PC-9 (cell line): Measurements from ENCODE around the gene NT5DC1. TPM values are rescaled to one million over a fixed set of nuclear protein-coding genes. Genes with fewer than 3 reads are reported as not detected.

Experiments used
- BruUV-seq: library from RNA; stranded (reverse); fragments of 400-500 nt; replicated peaks from 2 replicates; lab custom pipeline; 2021; lab: Mats Ljungman, UMichigan
- CTCF ChIA-PET: fragments of 300-600 bp; sonication (Branson Sonifier 250); formaldehyde crosslinking; loops from one replicate; lab custom pipeline; 2022; ENCODE audit warnings: antibody characterized with exemption; lab: Charles Lee
- POLR2A ChIA-PET: fragments of 300-600 bp; sonication (Branson Sonifier 250); formaldehyde crosslinking; loops from one replicate; lab custom pipeline; 2022; ENCODE audit warnings: antibody characterized with exemption; ENCODE audit not compliant: unreplicated experiment; lab: Charles Lee
- DNase-seq, 2 experiments: peaks; one replicate each; pipeline versions ENCODE4 v3.0.0 to v3.0.0-alpha.2; 2015 to 2022; ENCODE audit warnings: mixed read lengths in 1 of 2
- H2AFZ ChIP-seq: fragments of 200-600 bp; sonication (generic); 2 replicates; pipeline ENCODE4 v1.8.1; 2017; ENCODE audit warnings: antibody characterized with exemption
- H3F3A ChIP-seq: fragments of 200-600 bp; sonication (generic); 2 replicates; pipeline ENCODE4 v1.8.1; 2017; ENCODE audit warnings: antibody characterized with exemption, mild to moderate bottlenecking, low read depth; ENCODE audit not compliant: insufficient read depth
- H3K27ac ChIP-seq: fragments of 200-600 bp; sonication (generic); 2 replicates; pipeline ENCODE4 v1.6.1; 2016; ENCODE audit warnings: mixed run types
- H3K27me3 ChIP-seq: fragments of 200-600 bp; sonication (generic); 2 replicates; pipeline ENCODE4 v1.6.1; 2016; ENCODE audit warnings: low read depth, mixed run types; ENCODE audit not compliant: insufficient read depth
- H3K36me3 ChIP-seq: fragments of 200-600 bp; sonication (generic); 2 replicates; pipeline ENCODE4 v1.6.1; 2016; ENCODE audit warnings: low read depth, mixed run types
- H3K4me1 ChIP-seq: fragments of 200-600 bp; sonication (generic); replicated peaks from 2 replicates; pipeline ENCODE4 v1.6.1; 2016; ENCODE audit warnings: mixed run types; ENCODE audit not compliant: insufficient read depth
- H3K4me2 ChIP-seq: fragments of 200-600 bp; sonication (generic); 2 replicates; pipeline ENCODE4 v1.6.1; 2017; ENCODE audit warnings: mixed run types
- H3K4me3 ChIP-seq: fragments of 200-600 bp; sonication (generic); 2 replicates; pipeline ENCODE4 v1.6.1; 2016; ENCODE audit warnings: mixed run types
- H3K79me2 ChIP-seq: fragments of 200-600 bp; sonication (generic); 2 replicates; pipeline ENCODE4 v1.6.1; 2017; ENCODE audit warnings: low read depth, mixed run types
- H3K9me2 ChIP-seq: fragments of 200-600 bp; sonication (generic); 2 replicates; pipeline ENCODE4 v1.8.1; 2017; ENCODE audit warnings: mild to moderate bottlenecking; ENCODE audit not compliant: insufficient read depth
- H3K9me3 ChIP-seq: fragments of 200-600 bp; sonication (generic); 2 replicates; pipeline ENCODE4 v1.8.1; 2016; ENCODE audit warnings: low read depth; ENCODE audit not compliant: insufficient read depth
- H4K20me1 ChIP-seq: fragments of 200-600 bp; sonication (generic); 2 replicates; pipeline ENCODE4 v1.8.1; 2017; ENCODE audit not compliant: insufficient read depth
- EZH2 ChIP-seq: fragments of 200-600 bp; sonication (generic); IDR thresholded peaks from 2 replicates; pipeline ENCODE4 v1.8.0; 2017; ENCODE audit warnings: antibody characterized with exemption, low read depth
- intact Hi-C: fragments of 100-400 bp; cut with micrococcal nuclease; formaldehyde crosslinking; loops from one replicate; pipeline ENCODE4 v1.10.0; 2022; ENCODE audit not compliant: unreplicated experiment
- total RNA-seq: library from RNA; stranded (reverse); gene quantifications from 2 replicates; pipeline ENCODE4 v1.2.3, GENCODE V29; 2021
- TF ChIP-seq, protein P1 (sequence below): fragments of 200-600 bp; sonication (generic); conservative IDR thresholded peaks from 2 replicates; pipeline ENCODE4 v1.6.1; 2017; ENCODE audit warnings: mixed run types, antibody characterized with exemption, mild to moderate bottlenecking, moderate library complexity

Gene NT5DC1
- total RNA-seq, 1 experiment from 2014 or later, result 33.5 TPM

DNA sequence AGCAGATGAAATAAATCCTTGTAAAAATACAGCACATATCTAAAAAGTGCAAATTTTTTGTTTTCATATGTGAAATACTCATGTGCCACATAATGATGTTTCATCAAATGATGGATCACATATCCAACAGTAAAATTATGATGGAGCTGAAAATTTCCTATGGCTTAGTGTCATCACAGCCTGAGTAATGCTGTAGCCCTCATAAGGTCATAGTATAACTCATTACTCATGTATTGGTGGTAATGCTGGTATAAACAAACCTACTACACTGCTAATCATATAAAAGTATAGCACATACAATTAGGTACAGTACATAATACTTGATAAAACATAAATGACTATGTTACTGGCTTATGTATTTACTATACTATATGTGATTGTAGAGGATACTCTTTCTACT, 166.2 kb downstream of the NT5DC1 start:
- no peak for DNase-seq
- peaks cover 14% of the 10 kb centered on the region; the same call in 1 of the 2 replicates for H3K9me3 ChIP-seq
- H2AFZ ChIP-seq, result no peak overlapping the region
- H3F3A ChIP-seq, result 0 out of 2 replicates have a peak, but pooled peaks cover 6% of the 10 kb centered on the region
- BruUV-seq, result no TSS peak
- intact Hi-C loops, result no loop called here
- no peak overlapping the region for H3K27ac ChIP-seq
- no peaks in the 10 kb centered on the region for H3K79me2 ChIP-seq
- H3K9me2 ChIP-seq, result no peaks in the 10 kb centered on the region
- H3K27me3 ChIP-seq, result no peaks in the 10 kb centered on the region
- no peak overlapping the region for H3K4me3 ChIP-seq
- TF ChIP-seq, protein P1, sequence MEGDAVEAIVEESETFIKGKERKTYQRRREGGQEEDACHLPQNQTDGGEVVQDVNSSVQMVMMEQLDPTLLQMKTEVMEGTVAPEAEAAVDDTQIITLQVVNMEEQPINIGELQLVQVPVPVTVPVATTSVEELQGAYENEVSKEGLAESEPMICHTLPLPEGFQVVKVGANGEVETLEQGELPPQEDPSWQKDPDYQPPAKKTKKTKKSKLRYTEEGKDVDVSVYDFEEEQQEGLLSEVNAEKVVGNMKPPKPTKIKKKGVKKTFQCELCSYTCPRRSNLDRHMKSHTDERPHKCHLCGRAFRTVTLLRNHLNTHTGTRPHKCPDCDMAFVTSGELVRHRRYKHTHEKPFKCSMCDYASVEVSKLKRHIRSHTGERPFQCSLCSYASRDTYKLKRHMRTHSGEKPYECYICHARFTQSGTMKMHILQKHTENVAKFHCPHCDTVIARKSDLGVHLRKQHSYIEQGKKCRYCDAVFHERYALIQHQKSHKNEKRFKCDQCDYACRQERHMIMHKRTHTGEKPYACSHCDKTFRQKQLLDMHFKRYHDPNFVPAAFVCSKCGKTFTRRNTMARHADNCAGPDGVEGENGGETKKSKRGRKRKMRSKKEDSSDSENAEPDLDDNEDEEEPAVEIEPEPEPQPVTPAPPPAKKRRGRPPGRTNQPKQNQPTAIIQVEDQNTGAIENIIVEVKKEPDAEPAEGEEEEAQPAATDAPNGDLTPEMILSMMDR, result no peak
- H3K4me2 ChIP-seq, result no peak overlapping the region
- H4K20me1 ChIP-seq, result no peaks in the 10 kb centered on the region
- H3K36me3 ChIP-seq, result no peaks in the 10 kb centered on the region; the same call in none of the 2 replicates
- POLR2A ChIA-PET, result no interaction called here
- peaks cover 6% of the 10 kb centered on the region; the same call in 1 of the 2 replicates for H3K4me1 ChIP-seq
- CTCF ChIA-PET, result no interaction called here

DNA sequence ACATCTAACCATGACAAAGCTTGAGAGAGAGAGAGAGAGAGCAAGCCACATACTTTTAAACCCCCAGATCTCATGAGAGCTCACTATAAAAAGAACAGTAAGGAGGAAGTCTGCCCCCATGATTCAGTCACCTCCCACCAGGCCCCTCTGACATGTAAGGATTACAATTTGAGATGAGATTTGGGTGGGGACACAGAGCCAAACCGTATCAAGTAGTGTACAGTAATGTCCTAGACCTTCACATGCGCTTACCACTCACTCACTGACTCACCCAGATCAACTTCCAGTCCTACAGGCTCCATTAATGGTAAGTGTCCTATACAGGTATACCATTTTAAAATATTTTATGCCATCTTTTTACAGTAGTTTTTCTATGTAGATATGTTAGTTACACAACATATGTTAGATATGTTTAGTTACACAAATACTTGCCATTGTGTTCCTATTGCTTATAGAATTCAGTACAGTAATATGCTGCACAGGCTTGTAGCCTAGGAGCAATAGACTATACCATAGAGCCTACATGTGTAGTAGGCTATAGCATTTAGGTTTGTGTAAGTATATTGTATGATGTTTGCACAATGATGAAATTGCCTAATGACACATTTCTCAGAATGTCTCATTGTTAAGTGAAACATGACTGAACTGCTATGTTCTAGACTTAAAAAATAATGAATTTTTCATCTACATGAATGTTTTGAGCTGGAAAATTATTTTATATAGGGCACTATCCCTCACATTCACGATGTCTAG, 167.4 kb downstream of the NT5DC1 start:
- BruUV-seq, result no TSS peak
- intact Hi-C loops, result loop anchor here (1.0 to 2.0 kb wide), 4 partner anchors 293 to 701 kb away; no protein-coding TSS in a partner anchor
- H3K79me2 ChIP-seq, result no peaks in the 10 kb centered on the region
- no peak overlapping the region for H3K27ac ChIP-seq
- POLR2A ChIA-PET, result interaction anchor here (0.7 kb wide), 1 partner anchor 9 kb away, joined by 3 read pairs; no protein-coding TSS in a partner anchor
- peaks cover 3% of the 10 kb centered on the region for H3K36me3 ChIP-seq
- no peaks in the 10 kb centered on the region for H3K27me3 ChIP-seq
- H3F3A ChIP-seq, result 0 out of 2 replicates have a peak, but pooled peaks cover 8% of the 10 kb centered on the region
- no peak overlapping the region for H3K4me2 ChIP-seq
- H3K9me2 ChIP-seq, result no peaks in the 10 kb centered on the region
- H4K20me1 ChIP-seq, result no peaks in the 10 kb centered on the region
- peaks cover 6% of the 10 kb centered on the region; the same call in 1 of the 2 replicates for H3K4me1 ChIP-seq
- no peak overlapping the region for H2AFZ ChIP-seq
- H3K4me3 ChIP-seq, result no peak overlapping the region
- DNase-seq, result peak in 1 of 2 experiments; percentile 46
- TF ChIP-seq EZH2, result no peak
- TF ChIP-seq, protein P1, result no peak
- H3K9me3 ChIP-seq, result peaks cover 8% of the 10 kb centered on the region; the same call in 1 of the 2 replicates
- CTCF ChIA-PET, result interaction anchor here (0.7 to 1.7 kb wide), 12 partner anchors 9 to 356 kb away, joined by 3 to 16 read pairs (median 6); partner anchors contain the start of gene TSPYL1

DNA sequence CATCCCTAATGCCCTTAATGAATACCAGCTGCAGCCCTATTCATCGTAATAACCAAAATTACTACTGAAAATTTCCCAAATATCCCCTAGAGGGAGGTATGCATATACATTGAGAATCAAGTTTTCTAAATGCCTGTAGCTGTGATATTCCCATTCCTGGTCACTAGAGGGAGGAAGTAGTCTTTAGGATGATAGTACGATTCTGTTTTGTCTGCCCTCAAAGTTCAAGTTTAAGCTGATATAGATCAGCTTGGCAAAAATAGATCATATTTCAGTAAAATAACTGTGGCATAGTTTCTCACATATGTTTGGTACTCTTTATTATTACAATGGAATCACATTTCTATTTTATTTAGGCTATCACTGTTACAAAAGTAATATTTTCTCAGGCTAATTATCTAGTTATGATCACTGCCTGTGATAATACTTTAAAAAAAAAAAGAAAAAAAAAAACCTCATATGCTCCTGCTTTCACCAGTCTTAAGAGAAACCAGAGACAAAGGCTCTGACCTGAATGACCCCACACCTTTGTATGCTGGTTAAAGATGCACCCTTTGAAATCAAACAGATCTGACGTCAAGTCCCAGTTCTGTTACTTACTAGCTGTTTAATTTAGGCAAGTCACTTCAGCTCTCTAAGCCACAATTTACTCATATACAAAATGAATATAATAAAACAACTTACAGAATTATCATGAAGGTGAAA, 168.1 kb downstream of the NT5DC1 start:
- intact Hi-C loops, result loop anchor here (1.0 to 2.0 kb wide), 4 partner anchors 293 to 700 kb away; no protein-coding TSS in a partner anchor
- CTCF ChIA-PET, result interaction anchor here (0.6 to 1.7 kb wide), 15 partner anchors 8 to 494 kb away, joined by 3 to 16 read pairs (median 5); partner anchors contain the start of genes CALHM5, TSPYL1 and ZUP1
- no peak overlapping the region for H3K4me2 ChIP-seq
- H3K4me3 ChIP-seq, result no peak overlapping the region
- H4K20me1 ChIP-seq, result no peaks in the 10 kb centered on the region
- H3K27me3 ChIP-seq, result no peaks in the 10 kb centered on the region
- H3K36me3 ChIP-seq, result peaks cover 8% of the 10 kb centered on the region
- H3F3A ChIP-seq, result 0 out of 2 replicates have a peak, but pooled peaks cover 14% of the 10 kb centered on the region
- DNase-seq, result peak in 1 of 2 experiments; percentile 83
- H3K79me2 ChIP-seq, result no peaks in the 10 kb centered on the region
- peaks cover 6% of the 10 kb centered on the region; the same call in 1 of the 2 replicates for H3K4me1 ChIP-seq
- H3K9me3 ChIP-seq, result peaks cover 3% of the 10 kb centered on the region; the same call in 1 of the 2 replicates
- TF ChIP-seq, protein P1, result peak; percentile 98
- no peak for TF ChIP-seq EZH2
- no peak overlapping the region for H3K27ac ChIP-seq
- H2AFZ ChIP-seq, result no peak overlapping the region
- H3K9me2 ChIP-seq, result no peaks in the 10 kb centered on the region
- BruUV-seq, result no TSS peak
- POLR2A ChIA-PET, result interaction anchor here (0.6 to 0.7 kb wide), 3 partner anchors 8 to 270 kb away, joined by 3 to 4 read pairs (median 4); no protein-coding TSS in a partner anchor
